Coronary artery (tissue), 2 donors: ENCODE data around the gene FCHSD1.

Experiments
- DNase-seq: peaks from one replicate; pipeline ENCODE4 v3.0.0-alpha.2; 2017; ENCODE audit warnings: low spot score
- H3K27ac ChIP-seq, 2 donors: fragments of 200-600 bp; sonication (generic); one replicate each; pipeline ENCODE4 v1.5.1; 2016 to 2019
- H3K4me3 ChIP-seq: fragments of 200-600 bp; sonication (generic); 2 replicates; pipeline ENCODE4 v1.5.1; 2016; ENCODE audit warnings: mild to moderate bottlenecking, moderate library complexity
- CTCF ChIP-seq: fragments of 200-600 bp; sonication (generic); IDR thresholded peaks from one replicate; pipeline ENCODE4 v1.5.1; 2019; ENCODE audit warnings: antibody characterized with exemption

FCHSD1 gene

GRCh38 chr5:141609044-141609443 lies 42.2 kb downstream of the FCHSD1 start:
- DNase-seq: no peak
- Histone ChIP-seq H3K27ac (no peak overlapping the region), H3K4me3 (no peak overlapping the region)
- no peak for TF ChIP-seq CTCF

- TF ChIP-seq CTCF: no peak
- no peak overlapping the region for H3K4me3 ChIP-seq
- no peak overlapping the region for H3K27ac ChIP-seq
- DNase-seq: no peak
These were observed 42.7 kb downstream of the FCHSD1 start for GRCh38 chr5:141608557-141608956.

- TF ChIP-seq CTCF: no peak
- Histone ChIP-seq H3K4me3 (no peak overlapping the region), H3K27ac (no peak overlapping the region)
- no peak for DNase-seq
These were observed 43.2 kb downstream of the FCHSD1 start for GRCh38 chr5:141608046-141608445.

- TF ChIP-seq CTCF: no peak
- H3K4me3 ChIP-seq: peak overlapping the region; percentile 26
- no peak for DNase-seq
- peak overlapping the region; percentile 63 to 87 for H3K27ac ChIP-seq
These were observed 45.5 kb downstream of the FCHSD1 start for GRCh38 chr5:141605523-141606277.

GRCh38 chr5:141603923-141604717 lies 47.1 kb downstream of the FCHSD1 start:
- DNase-seq: peak; percentile 81
- H3K4me3 ChIP-seq: peak overlapping the region; percentile 8
- TF ChIP-seq CTCF: no peak
- H3K27ac ChIP-seq: peak overlapping the region; percentile 49 to 70

GRCh38 chr5:141602606-141603005 lies 48.6 kb downstream of the FCHSD1 start:
- H3K4me3 ChIP-seq: no peak overlapping the region
- TF ChIP-seq CTCF: no peak
- no peak for DNase-seq
- H3K27ac ChIP-seq: no peak overlapping the region
